Type B pancreatic cell (in vitro differentiated cells): ENCODE results near the gene MAPK11. TPM values are rescaled to one million over a fixed set of nuclear protein-coding genes. Genes with fewer than 3 reads are reported as not detected.

Experiments
- DNase-seq: peaks from one replicate; pipeline ENCODE4 v3.0.0; 2021; ENCODE audit warnings: mixed read lengths; ENCODE audit not compliant: unreplicated experiment; ENCODE audit errors: extremely low spot score
- H3K27ac Mint-ChIP-seq: 2 replicates; pipeline ENCODE4 v1.8.0; 2021; ENCODE audit warnings: mild to moderate bottlenecking, mixed read lengths
- H3K27me3 Mint-ChIP-seq: 2 replicates; pipeline ENCODE4 v1.8.0; 2021; ENCODE audit warnings: mixed read lengths
- H3K36me3 Mint-ChIP-seq: 2 replicates; pipeline ENCODE4 v1.8.0; 2021; ENCODE audit warnings: mixed read lengths
- H3K4me1 Mint-ChIP-seq: one replicate; pipeline ENCODE4 v1.8.0; 2021; ENCODE audit warnings: mixed read lengths; ENCODE audit not compliant: unreplicated experiment
- H3K4me3 Mint-ChIP-seq: 2 replicates; pipeline ENCODE4 v1.8.0; 2021; ENCODE audit warnings: mild to moderate bottlenecking, mixed read lengths
- H3K9me3 Mint-ChIP-seq: 2 replicates; pipeline ENCODE4 v1.8.0; 2021; ENCODE audit warnings: mixed read lengths
- total RNA-seq: library from RNA; stranded (reverse); gene quantifications from 2 replicates; pipeline ENCODE4 v1.2.1, GENCODE V29; 2021; ENCODE audit warnings: low replicate concordance
- TF ChIP-seq, protein P1 (sequence below): fragments of 200-600 bp; sonication (generic); conservative IDR thresholded peaks from 2 replicates; pipeline ENCODE4 v1.5.0; 2021; ENCODE audit warnings: antibody characterized with exemption, mild to moderate bottlenecking

MAPK11 gene
- total RNA-seq, 1 donor from 2014 or later, result 7.4 TPM

GRCh38 chr22:50303848-50304527, 33.8 kb upstream of the MAPK11 start:
- H3K4me3 Mint-ChIP-seq, result peak overlapping the region; percentile 87
- H3K4me1 Mint-ChIP-seq, result peaks cover 24% of the 10 kb centered on the region
- H3K36me3 Mint-ChIP-seq, result peaks cover 4% of the 10 kb centered on the region
- no peaks in the 10 kb centered on the region for H3K9me3 Mint-ChIP-seq
- H3K27me3 Mint-ChIP-seq, result no peaks in the 10 kb centered on the region
- no peak for DNase-seq
- TF ChIP-seq, protein P1, sequence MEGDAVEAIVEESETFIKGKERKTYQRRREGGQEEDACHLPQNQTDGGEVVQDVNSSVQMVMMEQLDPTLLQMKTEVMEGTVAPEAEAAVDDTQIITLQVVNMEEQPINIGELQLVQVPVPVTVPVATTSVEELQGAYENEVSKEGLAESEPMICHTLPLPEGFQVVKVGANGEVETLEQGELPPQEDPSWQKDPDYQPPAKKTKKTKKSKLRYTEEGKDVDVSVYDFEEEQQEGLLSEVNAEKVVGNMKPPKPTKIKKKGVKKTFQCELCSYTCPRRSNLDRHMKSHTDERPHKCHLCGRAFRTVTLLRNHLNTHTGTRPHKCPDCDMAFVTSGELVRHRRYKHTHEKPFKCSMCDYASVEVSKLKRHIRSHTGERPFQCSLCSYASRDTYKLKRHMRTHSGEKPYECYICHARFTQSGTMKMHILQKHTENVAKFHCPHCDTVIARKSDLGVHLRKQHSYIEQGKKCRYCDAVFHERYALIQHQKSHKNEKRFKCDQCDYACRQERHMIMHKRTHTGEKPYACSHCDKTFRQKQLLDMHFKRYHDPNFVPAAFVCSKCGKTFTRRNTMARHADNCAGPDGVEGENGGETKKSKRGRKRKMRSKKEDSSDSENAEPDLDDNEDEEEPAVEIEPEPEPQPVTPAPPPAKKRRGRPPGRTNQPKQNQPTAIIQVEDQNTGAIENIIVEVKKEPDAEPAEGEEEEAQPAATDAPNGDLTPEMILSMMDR, result no peak
- peak overlapping the region; percentile 98 for H3K27ac Mint-ChIP-seq

GRCh38 chr22:50303515-50303847, 33.3 kb upstream of the MAPK11 start:
- DNase-seq, result no peak
- Mint-ChIP-seq H3K9me3 (no peaks in the 10 kb centered on the region), H3K4me3 (peak overlapping the region; percentile 87), H3K27me3 (no peaks in the 10 kb centered on the region), H3K27ac (peak overlapping the region; percentile 98), H3K4me1 (peaks cover 20% of the 10 kb centered on the region), H3K36me3 (peaks cover 4% of the 10 kb centered on the region)
- TF ChIP-seq, protein P1, result no peak

DNA sequence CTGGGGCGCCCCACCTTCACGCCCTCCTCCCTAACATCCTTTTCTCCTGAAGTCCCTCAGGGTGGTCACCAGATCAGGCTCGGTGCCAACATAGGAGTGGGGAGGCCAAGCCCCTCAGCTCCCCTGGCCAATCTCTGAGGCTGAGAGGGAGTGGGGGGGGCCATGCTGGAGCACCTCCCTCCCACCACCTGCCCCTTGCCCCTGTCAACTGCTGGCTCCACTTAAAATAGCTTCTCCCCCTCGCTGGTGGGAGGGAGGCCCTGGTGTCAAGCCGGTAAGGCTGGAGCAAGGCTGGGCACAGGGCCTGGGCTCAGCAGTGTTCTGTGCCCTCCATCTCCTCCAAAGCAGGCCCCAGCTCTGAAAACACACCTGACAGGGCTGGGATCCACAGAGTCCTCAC, 32.4 kb upstream of the MAPK11 start:
- Mint-ChIP-seq H3K27me3 (no peaks in the 10 kb centered on the region), H3K4me3 (peak overlapping the region; percentile 25), H3K4me1 (peaks cover 21% of the 10 kb centered on the region), H3K9me3 (no peaks in the 10 kb centered on the region), H3K36me3 (peaks cover 4% of the 10 kb centered on the region), H3K27ac (peak overlapping the region; percentile 98)
- DNase-seq, result no peak
- TF ChIP-seq, protein P1, result no peak

DNA sequence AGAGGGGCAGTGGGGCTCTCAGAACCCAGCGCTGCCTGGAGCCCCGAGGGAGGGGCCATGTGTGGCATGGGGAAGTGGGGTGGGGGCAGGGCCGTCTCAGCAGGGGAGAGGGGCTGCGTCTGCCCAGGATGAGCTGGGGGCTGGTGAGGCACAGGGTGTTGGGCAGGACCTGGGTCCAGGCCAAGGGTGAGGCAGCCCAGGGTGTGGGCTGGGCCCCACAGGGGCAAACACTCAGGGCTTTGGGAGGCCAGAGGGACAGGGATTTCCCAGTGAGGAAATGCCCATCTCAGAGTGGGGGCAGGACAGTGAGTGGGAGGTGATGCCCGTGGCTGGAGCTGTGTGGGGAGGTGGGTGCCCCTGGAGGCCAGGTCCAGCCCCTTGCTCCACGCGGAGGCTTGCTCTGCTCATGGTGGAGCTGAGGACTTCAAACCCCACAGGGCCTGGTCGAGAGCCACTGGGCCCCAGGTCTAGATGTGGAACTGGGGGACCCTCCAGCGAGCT, 31.9 kb upstream of the MAPK11 start:
- Mint-ChIP-seq H3K4me3 (peak overlapping the region; percentile 62), H3K27ac (peak overlapping the region; percentile 34), H3K4me1 (peaks cover 25% of the 10 kb centered on the region), H3K27me3 (no peaks in the 10 kb centered on the region), H3K36me3 (peaks cover 4% of the 10 kb centered on the region), H3K9me3 (no peaks in the 10 kb centered on the region)
- TF ChIP-seq, protein P1, result no peak
- DNase-seq, result no peak

DNA sequence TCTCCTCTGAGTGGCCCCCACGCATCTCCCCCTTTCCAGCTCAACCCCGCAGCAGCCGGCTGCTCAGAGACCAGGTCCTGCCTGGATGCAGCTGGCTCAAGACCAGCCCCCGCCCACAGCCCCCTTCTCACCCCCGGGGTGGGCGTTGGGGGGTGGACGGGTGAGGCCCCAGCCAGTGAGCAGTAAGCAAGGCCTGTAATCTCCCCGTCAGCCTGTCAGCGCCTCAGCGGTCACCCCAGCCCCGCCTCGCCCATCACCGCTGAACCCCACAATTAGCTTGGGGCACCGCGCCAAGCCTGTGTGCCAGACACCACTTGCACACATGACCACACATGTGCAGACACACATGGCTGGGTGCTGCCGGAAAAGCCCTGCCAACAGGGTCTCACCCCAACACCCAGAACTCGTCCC, 31.4 kb upstream of the MAPK11 start:
- TF ChIP-seq, protein P1, result no peak
- Mint-ChIP-seq H3K36me3 (peaks cover 4% of the 10 kb centered on the region), H3K4me1 (peaks cover 25% of the 10 kb centered on the region), H3K27me3 (no peaks in the 10 kb centered on the region), H3K4me3 (peak overlapping the region; percentile 66), H3K9me3 (no peaks in the 10 kb centered on the region), H3K27ac (peak overlapping the region; percentile 70)
- DNase-seq, result no peak
